GM18951 (cell line): ENCODE results near the gene BPTF.
"Not testable (repeated sequence)": the region's sequence is repeated elsewhere in the genome, so short reads cannot be mapped to it uniquely, and the experiment has no call there.

Experiments
- POLR2A ChIP-seq: IDR thresholded peaks from 4 replicates; pipeline ENCODE4 v1.6.1; 2011; ENCODE audit warnings: mild to moderate bottlenecking; ENCODE audit not compliant: insufficient read length, insufficient read depth; ENCODE audit errors: extremely low read depth
- in situ Hi-C: fragments of 300-500 bp; cut with MboI; formaldehyde crosslinking; loops from one replicate; pipeline ENCODE4 v1.12.0; 2022; ENCODE audit warnings: low sequenced_read_pairs, mixed read lengths, inconsistent platforms; ENCODE audit not compliant: unreplicated experiment

The BPTF gene

GRCh38 chr17:67982686-67983382 is 157.5 kb downstream of the BPTF start:
- TF ChIP-seq POLR2A = no peak
- in situ Hi-C loops = no loop called here

- in situ Hi-C loops = no loop called here
- no peak for TF ChIP-seq POLR2A
Measured at GRCh38 chr17:67983383-67983688, 158.0 kb downstream of the BPTF start.

- TF ChIP-seq POLR2A = no peak
- in situ Hi-C loops = no loop called here
Measured at GRCh38 chr17:67990909-67991308, 165.6 kb downstream of the BPTF start.

- in situ Hi-C loops = no loop called here
- no peak for TF ChIP-seq POLR2A
Measured at GRCh38 chr17:67992548-67993152, 167.3 kb downstream of the BPTF start.

GRCh38 chr17:67993153-67993997 is 168.1 kb downstream of the BPTF start:
- TF ChIP-seq POLR2A = peak; percentile 73
- in situ Hi-C loops = no loop called here

GRCh38 chr17:67993998-67994361 is 168.7 kb downstream of the BPTF start:
- in situ Hi-C loops = no loop called here

GRCh38 chr17:67994817-67995569 is 169.7 kb downstream of the BPTF start:
- TF ChIP-seq POLR2A = no peak
- in situ Hi-C loops = no loop called here

More at GRCh38 chr17:67993998-67994361, 168.7 kb downstream of the BPTF start:
- no peak for TF ChIP-seq POLR2A

GRCh38 chr17:67995570-67996263 is 170.4 kb downstream of the BPTF start:
- in situ Hi-C loops = no loop called here

GRCh38 chr17:67996301-67997171 is 171.2 kb downstream of the BPTF start, which contains the start of gene C17orf58:
Gene C17orf58 (minus strand): TSS chr17:67996469. CDS start chr17:67996198, 271 bp downstream.
- in situ Hi-C loops = not testable (repeated sequence)

More at GRCh38 chr17:67995570-67996263, 170.4 kb downstream of the BPTF start:
- no peak for TF ChIP-seq POLR2A

GRCh38 chr17:67998466-67998865 is 173.2 kb downstream of the BPTF start:
- no peak for TF ChIP-seq POLR2A
- in situ Hi-C loops = no loop called here

GRCh38 chr17:67999291-67999911 is 174.1 kb downstream of the BPTF start:
- in situ Hi-C loops = no loop called here
- TF ChIP-seq POLR2A = no peak
